ENCODE measurements around the gene TMEM131.
"Not testable (repeated sequence)": the region's sequence is repeated elsewhere in the genome, so short reads cannot be mapped to it uniquely, and the experiment has no call there.

TMEM131 gene

GRCh38 chr2:97985998-97986397 is 9.8 kb downstream of the TMEM131 start:
- FAIRE-seq: no peak

- FAIRE-seq: no peak
Observed at GRCh38 chr2:97983698-97984097, 12.1 kb downstream of the TMEM131 start.

DNA sequence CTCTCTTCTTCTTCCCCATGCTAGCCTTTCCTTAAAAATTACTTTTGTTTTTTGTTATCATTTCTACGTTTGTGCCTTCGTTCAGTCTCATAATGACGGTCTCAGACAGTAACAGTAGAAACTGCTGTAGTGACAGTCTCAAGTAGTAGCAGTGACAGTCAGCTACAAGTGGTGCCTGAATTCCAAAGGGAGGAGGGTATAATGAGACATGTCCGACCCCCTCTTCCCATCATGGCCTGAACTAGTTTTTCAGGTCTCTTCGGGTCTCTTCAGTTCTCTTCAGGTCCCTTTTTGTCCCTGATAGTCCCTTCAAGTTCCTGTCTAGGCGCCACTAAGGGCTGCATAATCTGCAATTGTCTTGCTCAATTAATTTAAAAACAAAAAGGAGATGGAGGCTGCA is 12.6 kb downstream of the TMEM131 start:
- no peak for FAIRE-seq

DNA sequence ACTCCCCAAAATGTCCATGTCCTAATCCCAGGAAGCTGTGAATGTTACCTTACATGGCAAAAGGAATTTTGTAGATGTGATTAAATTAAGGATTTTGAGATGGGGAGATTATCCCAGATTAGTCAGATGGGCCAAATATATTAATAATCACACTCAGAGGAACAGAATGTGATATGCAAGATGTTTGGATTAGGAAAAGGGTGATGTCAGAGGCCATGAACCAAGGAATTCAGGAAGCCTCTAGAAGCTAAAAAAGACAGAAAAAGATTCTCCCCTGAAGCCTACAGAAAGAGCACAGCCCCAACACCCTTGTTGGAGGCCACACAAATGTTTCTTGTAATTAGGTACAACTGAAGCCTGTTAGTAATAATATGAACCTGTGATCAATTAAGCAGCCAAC is 13.1 kb downstream of the TMEM131 start:
- no peak for FAIRE-seq

- FAIRE-seq: no peak
Observed at GRCh38 chr2:97981961-97982360, 13.8 kb downstream of the TMEM131 start.

DNA sequence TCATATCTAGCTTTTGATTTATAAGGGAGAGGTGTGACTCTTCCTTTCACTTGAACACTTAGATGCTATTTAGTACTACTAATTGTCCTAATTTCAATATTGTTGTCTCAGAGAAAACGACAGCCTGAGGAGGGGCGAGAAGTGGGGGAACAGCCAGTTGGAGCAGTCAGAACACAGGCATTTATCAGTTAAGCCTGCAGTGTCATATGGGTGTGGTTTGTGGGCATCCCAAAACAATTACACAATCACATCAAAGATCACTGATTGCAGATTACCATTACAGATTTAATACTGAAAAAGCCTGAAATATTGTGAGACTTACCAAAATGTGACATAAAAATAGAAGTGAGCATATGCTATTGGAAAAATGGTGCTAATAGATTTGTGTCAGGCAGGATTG is 15.8 kb downstream of the TMEM131 start:
- FAIRE-seq: no peak

DNA sequence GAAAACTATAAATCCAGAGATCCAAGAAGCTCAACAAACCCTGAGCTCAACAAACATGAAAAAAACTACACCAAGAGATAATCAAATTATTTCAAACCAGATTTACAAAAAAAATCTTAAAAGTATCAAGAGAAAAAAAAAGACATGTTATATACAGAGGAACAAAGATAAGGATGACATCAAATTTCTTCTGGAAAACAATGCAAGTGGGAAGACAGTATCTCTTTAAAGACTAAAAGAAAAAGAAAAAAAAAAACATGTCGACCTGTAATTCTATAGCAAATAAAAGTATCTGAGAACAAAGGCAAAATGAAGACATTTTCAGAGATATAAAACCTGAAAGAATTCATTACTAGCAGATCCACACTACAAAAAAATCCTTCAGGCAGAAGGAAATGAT is 21.3 kb downstream of the TMEM131 start:
- FAIRE-seq: no peak

- no peak for FAIRE-seq
Observed at GRCh38 chr2:97970293-97971060, 25.3 kb downstream of the TMEM131 start.

DNA sequence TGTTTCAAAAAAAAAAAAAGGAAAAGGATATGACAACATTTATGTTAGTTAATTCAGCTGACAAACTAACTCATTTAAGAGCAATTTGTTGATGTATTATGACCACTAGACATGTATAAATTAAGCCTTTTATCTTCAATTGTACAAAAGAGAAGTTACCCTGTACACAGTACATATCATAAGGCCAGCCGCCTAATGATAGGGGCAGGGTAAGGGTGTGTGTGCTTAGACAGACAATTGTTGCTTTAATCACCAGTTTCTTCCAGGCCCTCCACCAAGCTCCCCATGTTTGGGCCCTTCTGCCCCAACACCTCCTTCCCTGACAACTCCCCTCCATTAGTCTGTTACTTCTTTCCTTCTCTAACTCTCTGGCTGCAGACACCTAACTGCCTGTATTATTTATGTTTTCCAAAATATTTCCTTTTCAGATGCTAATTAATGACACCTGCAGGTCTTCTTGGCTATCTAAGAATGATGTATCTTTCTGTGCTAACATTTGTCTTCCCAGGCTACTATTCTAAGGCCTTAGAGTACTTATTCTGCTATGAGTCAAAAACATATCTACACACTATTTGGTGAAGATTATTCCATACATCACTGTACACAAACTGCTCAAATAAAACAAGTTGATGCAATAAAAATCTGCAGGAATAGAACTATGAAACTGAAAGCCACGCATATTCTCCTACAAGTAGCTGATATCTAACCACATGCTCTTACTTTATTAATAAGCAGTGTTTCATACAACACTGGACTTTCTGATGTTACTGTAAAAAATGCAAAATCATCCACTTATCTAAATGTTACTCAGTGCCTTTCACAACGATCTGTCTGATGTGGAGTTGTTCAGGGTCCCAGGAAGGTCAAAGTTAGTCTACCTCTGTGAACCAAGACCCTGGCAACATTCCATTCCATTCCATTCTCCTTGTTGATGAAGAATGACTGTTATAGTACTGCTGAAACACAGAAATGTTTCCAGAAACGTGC is 26.4 kb downstream of the TMEM131 start:
- no peak for FAIRE-seq

DNA sequence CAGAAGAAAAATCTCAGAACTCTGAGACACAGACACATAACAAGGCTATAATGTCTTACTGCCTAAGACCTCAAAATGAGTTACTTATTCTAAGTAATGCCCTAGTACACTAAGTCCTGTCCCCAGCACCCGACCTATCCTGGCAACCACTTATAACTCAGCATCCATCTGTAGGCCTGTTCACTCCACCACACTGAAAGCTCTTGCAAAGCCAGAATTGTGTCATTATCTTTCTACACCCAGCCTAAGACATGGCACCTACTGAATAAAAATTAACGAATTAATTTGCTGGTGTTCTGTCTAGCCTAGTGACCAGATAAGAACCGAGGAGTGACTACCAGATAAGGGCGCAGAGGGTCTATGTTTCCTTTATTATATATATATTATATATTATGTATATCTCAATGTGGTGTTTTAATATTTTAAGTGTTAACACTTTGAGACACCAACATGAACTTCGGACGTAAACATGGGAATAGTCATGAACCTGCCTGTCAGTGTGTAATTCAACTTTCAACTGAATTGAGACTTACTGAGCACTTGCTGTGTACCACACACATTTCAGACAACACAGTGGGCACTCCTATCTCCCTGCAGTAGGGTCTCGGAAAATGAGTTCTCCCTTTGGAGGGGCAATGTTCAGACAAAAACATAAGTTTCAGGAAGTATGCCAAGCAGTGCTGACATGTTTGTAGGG is 27.7 kb downstream of the TMEM131 start:
- FAIRE-seq: no peak

DNA sequence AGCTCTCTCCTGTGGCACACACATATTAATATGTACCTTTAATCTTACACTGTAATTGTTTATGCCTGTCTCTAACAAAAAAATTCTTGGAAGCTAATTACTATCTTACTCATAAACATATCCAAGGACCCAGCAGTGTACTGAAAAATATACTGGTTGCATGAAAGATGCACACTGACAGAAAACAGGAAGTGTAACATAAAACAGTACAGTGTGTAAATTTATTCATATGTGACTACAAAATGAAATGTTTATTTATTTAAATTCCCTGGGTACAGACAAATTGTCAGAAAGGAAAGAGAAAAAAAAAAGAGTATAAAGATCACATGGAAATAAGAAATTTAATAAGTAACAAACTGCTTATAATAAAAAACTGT is 28.5 kb downstream of the TMEM131 start:
- no peak for FAIRE-seq

GRCh38 chr2:97966545-97967215 is 29.1 kb downstream of the TMEM131 start:
- FAIRE-seq: no peak

- no peak for FAIRE-seq
Observed at GRCh38 chr2:97965116-97965515, 30.6 kb downstream of the TMEM131 start.

DNA sequence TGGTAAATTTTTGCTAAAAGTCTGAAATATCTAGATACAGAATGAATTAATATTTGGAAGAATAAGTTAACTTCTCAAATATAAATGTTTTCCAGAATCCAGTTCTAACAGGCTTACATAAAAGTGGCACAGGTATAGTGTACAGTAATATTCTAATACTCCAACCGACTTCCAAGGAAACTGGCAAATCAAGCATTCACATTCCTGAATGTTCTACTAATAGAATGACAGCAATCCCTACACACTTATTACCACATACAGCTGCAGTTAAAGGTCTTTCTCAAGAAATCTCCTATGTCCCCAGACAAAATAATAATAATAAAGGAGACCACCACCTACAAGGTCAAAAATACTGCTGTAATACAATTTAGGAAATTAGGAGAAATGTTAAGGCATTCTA is 31.9 kb downstream of the TMEM131 start:
- no peak for FAIRE-seq

DNA sequence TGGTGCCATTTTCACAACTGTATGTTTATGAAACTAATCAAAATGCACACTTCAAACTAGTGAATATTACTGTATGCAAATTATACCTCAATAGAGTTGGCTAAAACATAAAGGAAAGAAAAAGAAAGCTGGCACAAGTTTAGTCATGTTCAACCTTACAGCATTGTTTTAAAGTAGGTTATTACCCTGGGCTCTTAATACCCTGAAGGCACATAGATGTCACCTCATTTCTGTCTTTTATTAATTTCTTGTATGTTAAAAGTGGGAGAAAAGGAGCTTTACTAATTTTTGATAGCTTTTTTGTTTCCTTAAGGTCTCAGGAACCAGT is 32.7 kb downstream of the TMEM131 start:
- no peak for FAIRE-seq

GRCh38 chr2:97961534-97961933 is 34.2 kb downstream of the TMEM131 start:
- FAIRE-seq: no peak

- no peak for FAIRE-seq
Observed at GRCh38 chr2:97958184-97958583, 37.6 kb downstream of the TMEM131 start.

GRCh38 chr2:97957432-97958183 is 38.1 kb downstream of the TMEM131 start:
- FAIRE-seq: no peak

- FAIRE-seq: not testable (repeated sequence)
Observed at GRCh38 chr2:97956753-97957152, 39.0 kb downstream of the TMEM131 start.

DNA sequence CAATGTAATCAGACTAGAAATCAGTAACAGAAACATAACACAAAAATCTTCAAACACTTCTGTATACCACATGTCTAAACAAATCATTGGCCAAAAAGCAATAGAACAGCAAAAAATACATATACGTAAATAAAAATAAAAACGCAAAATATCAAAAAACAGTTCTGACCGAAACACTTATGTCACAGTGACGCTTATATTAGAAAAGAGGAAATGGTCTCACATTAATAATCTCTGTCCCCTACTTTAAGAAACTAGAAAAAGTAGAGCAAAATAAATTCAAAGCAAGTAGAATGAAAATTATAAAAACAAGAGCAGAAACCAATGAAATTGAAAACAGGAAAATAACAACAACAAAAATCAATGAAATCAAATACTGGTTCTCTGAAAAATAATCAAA is 41.9 kb downstream of the TMEM131 start:
- no peak for FAIRE-seq

DNA sequence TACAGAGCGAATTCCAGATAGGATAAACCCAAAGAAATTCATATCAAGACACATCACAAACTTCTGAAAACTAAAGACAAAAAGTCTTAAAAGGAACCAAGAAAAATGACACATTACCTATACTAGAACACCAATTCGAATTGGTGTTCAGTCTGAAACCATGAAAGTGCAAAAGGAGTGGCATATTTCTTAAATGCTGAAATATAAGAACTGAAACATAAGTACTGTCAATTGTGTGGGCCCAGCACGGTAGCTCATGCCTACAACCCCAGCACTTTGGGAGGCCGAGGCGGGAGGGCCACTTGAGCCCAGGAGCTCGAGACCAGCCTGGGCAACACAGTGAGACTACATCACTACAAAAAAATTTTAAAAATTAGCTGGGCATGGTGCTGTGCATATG is 43.4 kb downstream of the TMEM131 start:
- no peak for FAIRE-seq

DNA sequence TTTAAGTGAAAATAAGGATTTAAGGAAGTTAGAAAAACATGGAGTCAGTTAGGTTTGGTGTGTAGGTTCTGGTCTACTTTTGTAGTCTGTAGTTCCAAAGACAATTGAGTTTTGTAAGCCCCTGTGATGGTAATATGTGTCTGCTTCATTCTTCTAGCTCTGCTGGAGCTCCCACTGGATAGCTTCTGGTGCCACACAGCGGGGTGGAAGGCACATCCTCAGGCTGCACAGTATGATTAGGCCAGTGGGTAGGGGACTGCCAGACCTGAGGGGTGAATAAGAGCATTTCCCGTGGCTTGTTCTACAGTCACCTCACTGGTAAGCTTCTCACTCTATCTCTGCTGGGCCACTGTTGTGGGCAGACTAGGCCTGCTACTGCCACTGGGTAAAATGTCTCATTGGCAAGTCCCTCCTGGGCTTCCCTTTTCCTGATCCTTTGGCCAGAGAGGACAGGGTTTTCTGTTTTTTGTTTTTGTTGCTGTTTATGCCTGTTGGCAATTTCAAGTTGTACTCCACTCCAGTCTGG is 44.5 kb downstream of the TMEM131 start:
- FAIRE-seq: no peak
